WTC11 (cell line): ENCODE results near the gene RAP1GDS1. TPM values are rescaled to one million over a fixed set of nuclear protein-coding genes. Genes with fewer than 3 reads are reported as not detected.
"Not testable (repeated sequence)": the region's sequence is repeated elsewhere in the genome, so short reads cannot be mapped to it uniquely, and the experiment has no call there.

Source experiments
- ATAC-seq: fragments of 200-7000 bp; cut with Tn5 transposase; 2 replicates; pipeline ENCODE4 v1.10.0; 2021; ENCODE audit warnings: mild to moderate bottlenecking, moderate library complexity
- CTCF ChIA-PET: fragments of 300-600 bp; sonication (Branson Sonifier 250); formaldehyde crosslinking; loops from one replicate; lab custom pipeline; 2021; ENCODE audit warnings: antibody characterized with exemption; lab: Charles Lee
- POLR2A ChIA-PET: fragments of 350-600 bp; sonication (Branson Sonifier 250); formaldehyde crosslinking; loops from one replicate; lab custom pipeline; 2021; ENCODE audit warnings: antibody characterized with exemption; lab: Charles Lee
- DNase-seq: peaks from one replicate; pipeline ENCODE4 v3.0.0; 2021; ENCODE audit warnings: low spot score
- H3K27ac Mint-ChIP-seq: 2 replicates; pipeline ENCODE4 v1.8.0; 2021; ENCODE audit warnings: mixed read lengths
- H3K27me3 Mint-ChIP-seq: 2 replicates; pipeline ENCODE4 v1.8.0; 2021; ENCODE audit warnings: low read depth, mild to moderate bottlenecking, moderate library complexity, mixed read lengths
- H3K36me3 Mint-ChIP-seq: 2 replicates; pipeline ENCODE4 v1.8.0; 2021; ENCODE audit warnings: mixed read lengths
- H3K4me1 Mint-ChIP-seq: 2 replicates; pipeline ENCODE4 v1.8.0; 2022; ENCODE audit warnings: mixed read lengths
- H3K4me3 Mint-ChIP-seq: 2 replicates; pipeline ENCODE4 v1.8.0; 2021; ENCODE audit warnings: mild to moderate bottlenecking, moderate library complexity, mixed read lengths
- H3K9me3 Mint-ChIP-seq: 2 replicates; pipeline ENCODE4 v1.8.0; 2021; ENCODE audit warnings: mixed read lengths
- ATF1 ChIP-seq: sonication (generic); formaldehyde crosslinking; IDR thresholded peaks from 2 replicates; pipeline ENCODE4 v1.8.1; 2023; ENCODE audit warnings: mild to moderate bottlenecking, moderate library complexity, missing genetic modification reagents
- ATF6 ChIP-seq: sonication (generic); formaldehyde crosslinking; IDR thresholded peaks from 2 replicates; pipeline ENCODE4 v1.8.1; 2023; ENCODE audit warnings: mild to moderate bottlenecking, missing genetic modification reagents
- CREB1 ChIP-seq: sonication (generic); formaldehyde crosslinking; IDR thresholded peaks from 2 replicates; pipeline ENCODE4 v1.8.0; 2023; ENCODE audit warnings: mild to moderate bottlenecking, missing genetic modification reagents
- FOXK1 ChIP-seq: sonication (generic); formaldehyde crosslinking; IDR thresholded peaks from 2 replicates; pipeline ENCODE4 v1.8.0; 2022; ENCODE audit warnings: mild to moderate bottlenecking, moderate library complexity, missing genetic modification reagents
- FOXP1 ChIP-seq: sonication (generic); formaldehyde crosslinking; IDR thresholded peaks from 2 replicates; pipeline ENCODE4 v1.8.0; 2022; ENCODE audit warnings: missing genetic modification reagents, mild to moderate bottlenecking, moderate library complexity, borderline replicate concordance
- HMGA2 ChIP-seq: fragments of 250-450 bp; sonication (Bioruptor Pico); IDR thresholded peaks from 2 replicates; pipeline ENCODE4 v1.4.0; 2021; ENCODE audit warnings: mild to moderate bottlenecking, moderate library complexity
- MAX ChIP-seq: sonication (generic); formaldehyde crosslinking; IDR thresholded peaks from 2 replicates; pipeline ENCODE4 v1.8.0; 2022; ENCODE audit warnings: mild to moderate bottlenecking, missing genetic modification reagents
- NR1H2 ChIP-seq: sonication (generic); formaldehyde crosslinking; IDR thresholded peaks from 2 replicates; pipeline ENCODE4 v1.9.0; 2021; ENCODE audit warnings: mild to moderate bottlenecking, moderate library complexity, missing genetic modification reagents
- RELA ChIP-seq: sonication (generic); formaldehyde crosslinking; IDR thresholded peaks from 2 replicates; pipeline ENCODE4 v1.8.1; 2022; ENCODE audit warnings: missing genetic modification reagents, mild to moderate bottlenecking, borderline replicate concordance
- SOX15 ChIP-seq: fragments of 250-450 bp; sonication (Bioruptor Pico); IDR thresholded peaks from 2 replicates; pipeline ENCODE4 v1.9.0; 2021; ENCODE audit warnings: mild to moderate bottlenecking
- SP1 ChIP-seq: sonication (generic); formaldehyde crosslinking; conservative IDR thresholded peaks from 2 replicates; pipeline ENCODE4 v1.8.1; 2022; ENCODE audit warnings: missing genetic modification reagents
- TCF7 ChIP-seq: sonication (generic); formaldehyde crosslinking; IDR thresholded peaks from 2 replicates; pipeline ENCODE4 v1.8.0; 2022; ENCODE audit warnings: mild to moderate bottlenecking, low read depth, missing genetic modification reagents, moderate library complexity
- TEAD4 ChIP-seq: sonication (generic); formaldehyde crosslinking; IDR thresholded peaks from 2 replicates; pipeline ENCODE4 v1.8.0; 2022; ENCODE audit warnings: mild to moderate bottlenecking, missing genetic modification reagents
- ZBTB21 ChIP-seq: sonication (generic); formaldehyde crosslinking; IDR thresholded peaks from 2 replicates; pipeline ENCODE4 v1.8.1; 2023; ENCODE audit warnings: mild to moderate bottlenecking, missing genetic modification reagents, borderline replicate concordance
- ZBTB43 ChIP-seq: sonication (generic); formaldehyde crosslinking; IDR thresholded peaks from 2 replicates; pipeline ENCODE4 v1.8.1; 2023; ENCODE audit warnings: mild to moderate bottlenecking, missing genetic modification reagents
- ZNF317 ChIP-seq: sonication (generic); formaldehyde crosslinking; IDR thresholded peaks from 2 replicates; pipeline ENCODE4 v1.8.1; 2023; ENCODE audit warnings: low read depth, mild to moderate bottlenecking, moderate library complexity, missing genetic modification reagents, borderline replicate concordance
- ZNF416 ChIP-seq: fragments of 250-450 bp; sonication (Bioruptor Pico); IDR thresholded peaks from 2 replicates; pipeline ENCODE4 v1.9.0; 2021; ENCODE audit warnings: mild to moderate bottlenecking, inconsistent platforms
- ZNF671 ChIP-seq: fragments of 250-450 bp; sonication (Bioruptor Pico); IDR thresholded peaks from 2 replicates; pipeline ENCODE4 v1.8.0; 2021; ENCODE audit warnings: mild to moderate bottlenecking
- ZSCAN18 ChIP-seq: fragments of 250-450 bp; sonication (Bioruptor Pico); IDR thresholded peaks from 2 replicates; pipeline ENCODE4 v2.1.2; 2022; ENCODE audit warnings: mild to moderate bottlenecking, moderate library complexity
- total RNA-seq: library from RNA; stranded (reverse); gene quantifications from 3 replicates; pipeline ENCODE4 v1.2.3, GENCODE V29; 2021

RAP1GDS1 gene
- total RNA-seq, 1 experiment from 2014 or later = 29.9 TPM

GRCh38 chr4:98285676-98286075, 24.5 kb downstream of the RAP1GDS1 start:
- peaks cover 5% of the 10 kb centered on the region for H3K9me3 Mint-ChIP-seq
- ChIA-PET POLR2A (no interaction called here), CTCF (no interaction called here)
- no peak for DNase-seq
- peaks cover 5% of the 10 kb centered on the region; the same call in 1 of the 2 replicates for H3K36me3 Mint-ChIP-seq
- TF ChIP-seq HMGA2 (CRISPR knock-in tag) (peak; percentile 99), TEAD4 (CRISPR knock-in tag) (no peak)
- H3K4me3 Mint-ChIP-seq = no peak overlapping the region
- H3K27me3 Mint-ChIP-seq = no peaks in the 10 kb centered on the region
- ATAC-seq = no peak
- H3K4me1 Mint-ChIP-seq = peaks cover 30% of the 10 kb centered on the region
- H3K27ac Mint-ChIP-seq = no peak overlapping the region

GRCh38 chr4:98287328-98287727, 26.1 kb downstream of the RAP1GDS1 start:
- CTCF ChIA-PET = no interaction called here
- no peak for TF ChIP-seq MAX (CRISPR knock-in tag)
- no peak for TF ChIP-seq SOX15 (CRISPR knock-in tag)
- no peak for TF ChIP-seq ZBTB21 (CRISPR knock-in tag)
- TF ChIP-seq NR1H2 (CRISPR knock-in tag) = no peak
- no peak for TF ChIP-seq TCF7 (CRISPR knock-in tag)
- no peak for TF ChIP-seq FOXK1 (CRISPR knock-in tag)
- TF ChIP-seq SP1 (CRISPR knock-in tag) = no peak
- no peak for TF ChIP-seq FOXP1 (CRISPR knock-in tag)
- no peak for TF ChIP-seq ATF6 (CRISPR knock-in tag)
- TF ChIP-seq ZNF317 (CRISPR knock-in tag) = no peak
- TF ChIP-seq ZBTB43 (CRISPR knock-in tag) = no peak
- no peak for TF ChIP-seq ZNF416 (CRISPR knock-in tag)
- TF ChIP-seq ZSCAN18 (CRISPR knock-in tag) = no peak
- no peak for TF ChIP-seq ATF1 (CRISPR knock-in tag)
- TF ChIP-seq RELA = no peak
- no peak for TF ChIP-seq CREB1 (CRISPR knock-in tag)
- TF ChIP-seq ZNF671 (CRISPR knock-in tag) = no peak
- Mint-ChIP-seq H3K4me1 (peaks cover 33% of the 10 kb centered on the region), H3K36me3 (no peaks in the 10 kb centered on the region; the same call in 1 of the 2 replicates), H3K9me3 (no peaks in the 10 kb centered on the region), H3K27ac (no peak overlapping the region), H3K4me3 (no peak overlapping the region), H3K27me3 (no peaks in the 10 kb centered on the region)
- POLR2A ChIA-PET = no interaction called here
- no peak for DNase-seq
- ATAC-seq = no peak

GRCh38 chr4:98288671-98289070, 27.5 kb downstream of the RAP1GDS1 start:
- H3K4me1 Mint-ChIP-seq = peaks cover 27% of the 10 kb centered on the region
- 0 out of 2 replicates have a peak overlapping the region, but pooled peaks have one; percentile 23 for H3K27ac Mint-ChIP-seq
- H3K4me3 Mint-ChIP-seq, ATAC-seq, H3K36me3 Mint-ChIP-seq, CTCF ChIA-PET, H3K9me3 Mint-ChIP-seq, DNase-seq, H3K27me3 Mint-ChIP-seq: not testable (repeated sequence)
- POLR2A ChIA-PET = interaction anchor here (2.0 kb wide), 1 partner anchor 28 kb away, joined by 6 read pairs; the partner anchor contains the start of gene RAP1GDS1
